Bronchial epithelial cell (primary cell): ENCODE results near the gene SNX7. TPM values are rescaled to one million over a fixed set of nuclear protein-coding genes. Genes with fewer than 3 reads are reported as not detected.

Experiments used
- DNase-seq: peaks from one replicate; pipeline ENCODE4 v3.0.0-alpha.2; 2010; ENCODE audit warnings: low read depth
- FAIRE-seq: peaks from 2 replicates; lab custom pipeline; 2011; peaks lifted over from hg19 to GRCh38; lab: Jason Lieb, UNC
- H3K27me3 ChIP-seq: 2 replicates; pipeline ENCODE4 v1.5.1; 2011; ENCODE audit warnings: low read length; ENCODE audit not compliant: control insufficient read depth, insufficient read depth
- H3K36me3 ChIP-seq: 2 replicates; pipeline ENCODE4 v1.5.1; 2011; ENCODE audit warnings: low read length; ENCODE audit not compliant: control insufficient read depth, insufficient read depth
- H3K4me3 ChIP-seq: 2 replicates; pipeline ENCODE4 v1.5.1; 2011; ENCODE audit warnings: mild to moderate bottlenecking, low read depth, low read length, control low read depth
- CTCF ChIP-seq: IDR thresholded peaks from 2 replicates; pipeline ENCODE4 v1.5.1; 2011; ENCODE audit warnings: mild to moderate bottlenecking, moderate library complexity, low read length, control low read depth, inconsistent platforms; ENCODE audit not compliant: insufficient read depth, severe bottlenecking
- total RNA-seq: library from RNA; depleted of rRNA; stranded (reverse); fragments of >200 nt; gene quantifications from 2 replicates; pipeline ENCODE4 v1.2.1, GENCODE V29; 2014

SNX7 gene
- total RNA-seq, 1 donor from 2014 or later: 19.0 TPM

- Histone ChIP-seq H3K4me3 (no peak overlapping the region), H3K36me3 (no peaks in the 10 kb centered on the region), H3K27me3 (no peaks in the 10 kb centered on the region)
- TF ChIP-seq CTCF: no peak
- FAIRE-seq (no peak), DNase-seq (no peak)
Measured at GRCh38 chr1:98669355-98670296, 8.1 kb downstream of the SNX7 start.

DNA sequence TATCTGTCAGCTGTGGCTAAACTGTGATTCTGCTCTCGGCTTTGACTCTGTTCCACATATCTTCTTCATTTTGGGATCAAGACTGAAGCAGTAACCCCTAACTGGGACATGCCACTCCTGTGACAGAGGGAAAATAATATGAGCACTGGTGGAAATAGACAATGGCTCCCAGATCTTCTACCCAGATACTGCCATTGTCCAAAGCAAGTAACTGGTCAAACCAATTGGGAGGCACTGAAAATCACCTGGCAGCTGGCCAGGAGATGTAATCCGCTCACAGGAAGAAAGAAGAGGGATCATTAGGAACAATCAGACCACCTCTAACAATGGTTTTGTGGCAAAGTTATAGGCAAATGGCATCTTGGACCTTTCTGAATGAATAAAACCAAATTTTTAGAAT lies 10.7 kb downstream of the SNX7 start:
- FAIRE-seq (no peak), DNase-seq (no peak)
- TF ChIP-seq CTCF: no peak
- Histone ChIP-seq H3K4me3 (no peak overlapping the region), H3K36me3 (no peaks in the 10 kb centered on the region), H3K27me3 (no peaks in the 10 kb centered on the region)

DNA sequence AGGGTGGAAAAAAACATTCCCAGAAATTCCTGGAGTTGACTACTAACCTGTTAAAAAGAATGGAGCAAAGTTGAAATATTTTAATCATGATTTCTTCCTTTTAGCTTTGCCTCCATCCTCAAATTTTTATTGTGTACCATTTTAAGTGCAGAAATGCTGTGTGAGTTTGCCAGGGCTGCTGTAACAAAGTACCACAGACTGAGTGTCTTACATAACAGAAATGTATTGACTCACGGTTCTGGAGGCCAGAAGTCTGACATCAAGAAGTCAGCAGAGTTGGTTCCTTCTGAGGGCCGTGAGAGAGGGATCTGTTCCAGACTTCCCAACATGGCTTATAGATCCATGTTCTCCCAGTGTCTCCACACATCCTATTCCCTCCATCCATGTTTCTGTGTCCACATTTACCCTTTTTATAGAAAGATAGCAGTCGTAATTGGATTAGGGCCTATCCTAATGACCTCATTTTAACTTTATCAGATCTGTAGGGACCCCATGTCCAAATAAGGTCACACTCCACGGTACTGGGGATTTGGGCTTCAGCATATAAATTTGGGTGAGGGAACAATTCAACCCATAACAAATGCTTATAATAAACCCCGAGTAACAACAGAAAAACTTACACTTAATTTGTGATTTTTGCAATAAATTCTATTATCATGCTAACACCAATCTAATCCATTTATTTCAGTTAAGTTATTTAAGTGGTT lies 12.7 kb downstream of the SNX7 start:
- TF ChIP-seq CTCF: no peak
- H3K27me3 ChIP-seq: no peaks in the 10 kb centered on the region
- DNase-seq (peak; percentile 18), FAIRE-seq (no peak)
- H3K4me3 ChIP-seq: no peak overlapping the region
- no peaks in the 10 kb centered on the region for H3K36me3 ChIP-seq

- Histone ChIP-seq H3K27me3 (no peaks in the 10 kb centered on the region), H3K4me3 (no peak overlapping the region), H3K36me3 (no peaks in the 10 kb centered on the region)
- DNase-seq (no peak), FAIRE-seq (no peak)
- no peak for TF ChIP-seq CTCF
Measured at GRCh38 chr1:98675282-98675681, 13.8 kb downstream of the SNX7 start.

DNA sequence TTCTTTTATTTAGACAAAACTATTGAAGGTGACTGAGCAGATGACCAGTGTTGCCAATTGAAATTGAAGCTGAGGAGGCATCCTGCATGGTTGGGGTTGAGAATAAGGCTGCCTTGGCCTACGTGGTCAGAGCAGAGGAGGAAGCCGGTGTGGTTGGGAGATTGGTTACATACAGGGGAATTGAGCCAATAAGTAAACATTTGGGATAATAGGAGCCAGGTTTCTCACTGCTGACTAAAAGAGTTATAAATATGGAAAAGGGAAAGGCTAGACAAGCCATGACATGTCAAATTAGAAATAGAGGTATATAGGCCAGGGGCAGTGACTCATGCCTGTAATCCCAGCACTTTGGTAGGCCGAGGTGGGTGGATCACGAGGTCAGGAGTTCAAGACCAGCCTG lies 15.8 kb downstream of the SNX7 start:
- Histone ChIP-seq H3K27me3 (no peaks in the 10 kb centered on the region), H3K36me3 (no peaks in the 10 kb centered on the region), H3K4me3 (no peak overlapping the region)
- DNase-seq (peak; percentile 97), FAIRE-seq (no peak)
- TF ChIP-seq CTCF: no peak
